Measurements from ENCODE around the gene CASP2.
"Not testable (repeated sequence)": the region's sequence is repeated elsewhere in the genome, so short reads cannot be mapped to it uniquely, and the experiment has no call there.

CASP2 gene

GRCh38 chr7:143265017-143265693 is 23.0 kb upstream of the CASP2 start:
- no peak for DNase-seq

GRCh38 chr7:143269251-143269650 is 18.9 kb upstream of the CASP2 start:
- DNase-seq: no peak

GRCh38 chr7:143271240-143271639 is 16.9 kb upstream of the CASP2 start:
- no peak for DNase-seq

GRCh38 chr7:143272871-143273270 is 15.3 kb upstream of the CASP2 start:
- no peak for DNase-seq

- no peak for DNase-seq
These were observed 8.7 kb upstream of the CASP2 start for GRCh38 chr7:143279186-143280098.

GRCh38 chr7:143280160-143280559 is 8.0 kb upstream of the CASP2 start:
- DNase-seq: no peak

GRCh38 chr7:143280566-143280965 is 7.6 kb upstream of the CASP2 start:
- no peak for DNase-seq

- no peak for DNase-seq
These were observed 6.6 kb upstream of the CASP2 start for GRCh38 chr7:143281529-143281928.

- no peak for DNase-seq
These were observed 6.0 kb upstream of the CASP2 start for GRCh38 chr7:143282124-143282523.

- no peak for DNase-seq
These were observed 4.8 kb upstream of the CASP2 start for GRCh38 chr7:143283381-143283780.

GRCh38 chr7:143284591-143285469 is 3.3 kb upstream of the CASP2 start, which contains the start of gene TMEM139:
TSS of gene TMEM139 (plus strand) at chr7:143284958. CDS start at chr7:143285958, 1,000 bp downstream.
- DNase-seq: no peak

- DNase-seq: no peak
These were observed 2.7 kb upstream of the CASP2 start for GRCh38 chr7:143285470-143285778.

GRCh38 chr7:143285806-143286521 is 2.2 kb upstream of the CASP2 start:
- DNase-seq: no peak

GRCh38 chr7:143286522-143286890 is 1.6 kb upstream of the CASP2 start:
- no peak for DNase-seq

GRCh38 chr7:143287339-143287934 is 714 bp upstream of the CASP2 start:
- no peak for DNase-seq

GRCh38 chr7:143288836-143289235 is 685 bp downstream of the CASP2 start:
- DNase-seq: no peak

- DNase-seq: no peak
These were observed 1.3 kb downstream of the CASP2 start for GRCh38 chr7:143289421-143289820.

GRCh38 chr7:143289888-143290287 is 1.7 kb downstream of the CASP2 start:
- not testable (repeated sequence) for DNase-seq

- no peak for DNase-seq
These were observed 2.1 kb downstream of the CASP2 start for GRCh38 chr7:143290293-143290692.

- no peak for DNase-seq
These were observed 4.7 kb downstream of the CASP2 start for GRCh38 chr7:143292876-143293275.

- no peak for DNase-seq
These were observed 7.7 kb downstream of the CASP2 start for GRCh38 chr7:143295870-143296269.

- DNase-seq: no peak
These were observed 8.5 kb downstream of the CASP2 start for GRCh38 chr7:143296686-143297085.
